Lower leg skin (tissue), 3 donors: Measurements from ENCODE around the gene SF3B6.

ENCODE experiments used
- CTCF ChIP-seq, 3 donors: fragments of 450-650 bp; IDR thresholded peaks; one replicate each; pipeline ENCODE4 v1.5.1; 2016; ENCODE audit warnings: antibody characterized with exemption in 3 of 3, mild to moderate bottlenecking in 3 of 3, moderate library complexity in 2 of 3
- POLR2A ChIP-seq, 2 donors: fragments of 450-650 bp; IDR thresholded peaks; one replicate each; pipeline ENCODE4 v1.6.1; 2016 to 2017; ENCODE audit warnings: antibody characterized with exemption in 2 of 2, mild to moderate bottlenecking in 1 of 2, moderate library complexity in 1 of 2

DNA sequence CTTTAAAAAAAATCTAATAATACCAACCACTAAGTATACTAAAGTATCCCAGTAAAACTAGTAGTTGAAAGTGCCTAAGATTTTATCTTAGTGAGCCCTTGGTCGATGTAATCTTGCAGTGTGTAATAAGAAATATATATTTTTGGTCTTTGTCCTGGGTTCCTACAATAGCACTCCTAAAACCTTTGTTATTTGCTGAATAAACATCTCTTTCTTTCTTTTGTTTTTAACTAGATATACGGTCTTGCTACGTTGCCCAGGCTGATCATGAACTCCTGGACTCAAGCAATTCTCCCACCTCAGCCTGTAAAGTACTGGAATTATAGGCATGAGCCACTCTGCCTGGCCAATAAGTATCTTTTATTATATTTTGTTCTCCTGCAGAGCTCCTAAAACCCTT, 10.9 kb upstream of the SF3B6 start:
- TF ChIP-seq CTCF (IDR thresholded peaks at IDR 0.05) (no peak), POLR2A (IDR thresholded peaks at IDR 0.05) (no peak)
